Tongue (tissue), 2 donors: ENCODE data around the gene TSPAN14. TPM values are rescaled to one million over a fixed set of nuclear protein-coding genes. Genes with fewer than 3 reads are reported as not detected.

Experiments
- DNase-seq: peaks from one replicate; pipeline ENCODE4 v3.0.0-alpha.2; 2015
- total RNA-seq: library from RNA; depleted of rRNA; stranded (reverse); fragments of >200 nt; gene quantifications from one replicate; pipeline ENCODE4 v1.2.3, GENCODE V29; 2014

TSPAN14 gene
- total RNA-seq, 1 donor from 2014 or later = 40.5 TPM

DNA sequence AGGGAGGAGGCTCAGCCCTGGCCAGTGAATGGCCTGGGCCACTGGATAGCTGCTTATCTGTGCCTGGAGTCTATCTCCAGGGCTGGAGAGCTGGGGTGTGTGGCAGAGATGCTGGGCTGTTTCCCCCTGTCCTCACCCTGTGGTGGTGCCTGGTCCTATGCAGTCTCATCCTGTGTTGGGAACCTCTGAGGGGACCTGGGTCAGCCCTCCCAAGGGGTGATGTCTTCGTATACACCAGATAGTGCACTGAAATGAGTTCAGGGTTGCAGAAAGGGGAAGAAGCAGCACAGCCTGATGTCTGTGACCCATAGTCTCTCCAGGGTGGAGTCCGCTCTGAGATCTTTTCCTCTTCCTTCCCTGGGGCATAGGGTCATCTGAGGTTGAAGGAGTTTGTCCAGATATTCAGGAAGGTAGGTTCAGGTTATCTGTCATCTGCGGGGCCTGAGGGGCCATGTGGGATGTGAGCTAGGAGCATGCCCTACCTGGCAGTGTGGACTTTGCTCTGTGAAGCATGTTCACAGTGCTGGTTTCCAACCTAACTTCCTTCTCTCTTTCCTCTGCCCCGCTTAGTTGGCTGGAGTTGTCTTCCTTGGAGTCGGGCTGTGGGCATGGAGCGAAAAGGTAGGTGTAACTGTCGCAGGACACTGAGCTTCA lies 50.2 kb downstream of the TSPAN14 start:
- DNase-seq = no peak

DNA sequence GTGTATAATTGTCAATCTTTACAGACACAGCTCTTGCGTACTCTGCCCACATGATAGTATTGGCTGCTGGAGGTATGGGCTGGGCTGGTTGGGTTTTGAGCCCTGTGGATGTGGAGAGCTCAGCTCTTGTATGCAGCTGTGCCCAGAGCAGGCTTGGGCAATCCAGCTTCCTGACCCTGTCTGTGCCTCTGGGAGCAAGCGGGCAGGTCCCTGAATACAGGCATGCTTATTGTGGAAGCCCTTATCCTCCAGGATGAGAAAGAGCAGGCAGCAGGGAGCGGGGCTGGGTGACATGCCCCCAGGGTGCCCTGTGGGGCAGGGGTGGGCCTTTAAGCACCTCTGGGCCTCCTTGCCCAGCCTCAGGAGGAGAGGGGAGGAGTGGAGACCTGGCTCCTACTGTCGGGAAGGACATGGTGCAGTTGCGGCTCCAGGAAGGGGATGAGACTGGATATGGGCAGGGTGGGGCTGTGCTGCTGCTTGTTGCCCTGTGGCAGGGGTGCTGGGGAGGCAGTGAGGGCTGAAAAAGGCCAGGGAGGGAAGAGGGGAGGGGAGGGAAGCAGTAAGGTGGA lies 50.9 kb downstream of the TSPAN14 start:
- DNase-seq = no peak

DNA sequence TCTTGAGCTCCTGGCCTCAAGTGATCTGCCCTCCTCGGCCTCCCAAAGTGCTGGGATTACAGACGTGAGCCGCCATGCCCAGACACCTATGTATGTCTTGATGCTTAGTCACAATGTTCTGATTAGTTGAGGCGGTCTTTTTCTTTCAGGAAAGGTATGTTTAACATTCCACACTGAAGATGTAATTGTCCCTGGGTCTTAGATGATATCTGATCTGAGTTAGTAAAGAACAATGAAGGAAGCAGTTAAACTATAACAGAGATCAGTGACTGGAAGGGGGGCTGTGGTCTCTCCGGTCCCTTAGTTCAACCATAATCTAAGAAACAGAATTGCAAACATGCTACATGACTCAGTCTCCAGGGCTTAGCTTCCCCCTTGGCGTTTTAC lies 52.1 kb downstream of the TSPAN14 start:
- no peak for DNase-seq

DNA sequence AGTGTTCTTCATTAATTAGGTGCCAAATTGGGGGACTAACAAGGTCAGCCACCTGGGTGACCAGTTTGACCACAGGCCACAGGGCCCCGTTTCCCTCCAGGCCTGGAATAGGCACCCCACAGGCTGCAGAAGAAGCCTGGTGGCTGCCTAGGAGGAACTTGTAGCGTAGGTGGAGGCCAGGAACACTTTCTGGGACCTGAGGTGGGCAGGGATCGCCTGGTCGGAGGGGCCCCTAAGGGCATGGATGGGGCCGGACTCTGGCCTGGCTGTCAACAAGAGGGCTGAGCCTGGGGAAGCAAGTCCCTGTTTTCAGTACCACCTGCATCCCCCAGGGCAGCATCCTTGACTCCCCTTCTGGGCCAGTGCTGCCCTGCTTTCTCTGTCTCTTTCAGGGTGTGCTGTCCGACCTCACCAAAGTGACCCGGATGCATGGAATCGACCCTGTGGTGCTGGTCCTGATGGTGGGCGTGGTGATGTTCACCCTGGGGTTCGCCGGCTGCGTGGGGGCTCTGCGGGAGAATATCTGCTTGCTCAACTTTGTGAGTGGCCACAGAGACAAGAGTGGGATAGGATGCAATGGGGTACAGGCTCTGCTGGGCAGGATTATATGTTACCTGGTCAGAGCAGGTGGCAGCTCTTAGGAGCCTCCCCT lies 52.9 kb downstream of the TSPAN14 start:
- no peak for DNase-seq

DNA sequence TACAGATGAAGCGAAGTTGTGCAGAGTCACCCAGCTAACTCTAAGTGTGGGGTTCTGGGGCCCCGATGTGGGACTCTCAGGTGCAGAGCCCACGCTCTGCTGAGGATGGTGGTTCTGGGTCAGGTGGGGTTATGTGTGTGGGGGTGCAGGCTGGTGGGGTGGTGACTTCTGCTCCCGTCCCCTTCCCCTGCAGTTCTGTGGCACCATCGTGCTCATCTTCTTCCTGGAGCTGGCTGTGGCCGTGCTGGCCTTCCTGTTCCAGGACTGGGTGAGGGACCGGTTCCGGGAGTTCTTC lies 54.9 kb downstream of the TSPAN14 start:
- no peak for DNase-seq

DNA sequence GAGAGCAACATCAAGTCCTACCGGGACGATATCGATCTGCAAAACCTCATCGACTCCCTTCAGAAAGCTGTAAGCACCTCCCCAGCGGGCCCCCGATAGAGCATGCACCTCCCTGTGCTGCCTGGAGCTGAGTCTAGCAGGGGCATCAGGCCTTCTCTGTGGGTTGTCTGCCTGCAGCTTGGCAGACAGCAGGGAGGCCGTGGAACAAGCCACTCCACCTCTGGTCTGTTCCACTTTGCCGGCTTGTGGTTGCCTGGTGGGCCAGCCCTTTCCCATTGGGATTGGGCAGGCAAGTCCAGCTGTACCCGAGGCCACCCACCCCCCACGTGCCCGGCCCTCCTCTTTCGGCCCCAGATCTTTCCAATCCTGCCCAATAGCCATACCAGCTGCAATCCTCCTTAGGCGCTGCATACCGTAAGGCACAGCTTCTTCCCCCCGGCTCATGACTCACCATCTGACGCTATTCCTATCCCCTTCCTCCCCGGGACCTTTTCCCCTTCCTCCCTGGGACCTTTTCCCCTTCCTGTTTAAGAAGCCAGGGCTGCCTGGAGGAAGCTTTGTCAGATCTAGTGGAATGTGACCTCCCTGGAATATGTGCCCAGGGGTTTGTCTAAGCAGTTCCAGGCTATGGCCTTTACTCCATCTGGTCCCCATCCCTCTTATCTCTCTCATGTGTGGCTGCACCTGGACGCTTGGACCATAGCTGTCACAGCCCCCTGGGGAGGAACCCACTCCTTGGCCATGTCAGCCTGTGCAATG lies 55.5 kb downstream of the TSPAN14 start:
- DNase-seq = no peak

DNA sequence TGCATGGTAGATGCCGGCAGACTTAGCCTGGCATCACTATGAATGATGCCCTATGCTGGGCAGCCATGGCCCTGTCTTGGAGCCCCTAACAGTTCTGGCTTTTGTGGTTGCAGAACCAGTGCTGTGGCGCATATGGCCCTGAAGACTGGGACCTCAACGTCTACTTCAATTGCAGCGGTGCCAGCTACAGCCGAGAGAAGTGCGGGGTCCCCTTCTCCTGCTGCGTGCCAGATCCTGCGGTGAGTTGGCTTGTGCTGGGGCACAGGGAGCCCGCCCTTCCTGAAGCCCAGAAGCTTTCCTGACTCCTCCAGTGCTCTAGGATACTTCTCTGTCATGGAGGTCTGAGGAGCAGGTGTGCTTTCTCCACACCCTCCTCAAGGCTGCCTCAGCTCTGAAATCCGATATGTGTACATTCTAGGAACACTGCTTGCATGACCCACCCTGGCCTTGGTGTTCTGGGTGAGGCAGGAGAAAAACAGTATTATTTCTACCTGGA lies 58.0 kb downstream of the TSPAN14 start:
- DNase-seq = no peak

DNA sequence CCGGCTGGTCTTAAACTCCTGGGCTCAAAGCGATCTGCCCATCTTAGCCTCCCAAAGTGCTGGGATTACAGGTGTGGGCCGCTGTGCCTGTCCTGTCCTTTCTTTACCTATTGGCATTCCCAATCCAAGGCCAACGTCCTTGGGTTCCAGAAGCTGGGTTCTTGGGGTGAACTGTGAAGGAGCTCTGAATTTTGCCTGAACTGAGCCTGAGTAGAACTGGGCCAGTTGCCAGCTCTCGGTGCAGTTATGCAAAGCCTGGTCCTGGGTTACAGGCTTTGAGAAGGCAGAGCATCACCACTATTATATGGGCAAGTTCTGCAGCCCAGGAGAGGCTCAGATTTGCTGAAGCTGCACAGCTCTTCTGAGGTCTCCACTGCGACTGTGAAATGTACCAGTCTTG lies 59.0 kb downstream of the TSPAN14 start:
- DNase-seq = no peak

DNA sequence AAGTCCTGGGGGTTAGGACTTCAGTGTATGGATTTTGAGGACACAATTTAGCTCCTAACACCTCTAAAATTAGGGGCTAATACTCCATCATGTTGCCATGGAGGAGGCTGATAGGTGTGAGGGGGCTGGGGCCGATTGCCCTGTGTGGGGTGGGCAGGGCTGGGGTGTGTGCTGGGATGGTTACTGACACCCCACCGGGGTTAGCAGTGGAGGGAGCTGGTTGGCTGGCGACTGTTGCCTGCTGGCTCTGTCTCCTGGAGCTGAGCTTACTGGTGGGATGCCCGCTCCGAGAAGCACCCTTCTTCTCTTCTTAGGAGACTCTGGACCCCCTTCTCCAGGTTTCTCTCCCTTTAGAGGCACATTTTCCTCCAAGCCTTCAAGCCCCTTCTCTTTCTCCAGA lies 61.4 kb downstream of the TSPAN14 start:
- DNase-seq = no peak

DNA sequence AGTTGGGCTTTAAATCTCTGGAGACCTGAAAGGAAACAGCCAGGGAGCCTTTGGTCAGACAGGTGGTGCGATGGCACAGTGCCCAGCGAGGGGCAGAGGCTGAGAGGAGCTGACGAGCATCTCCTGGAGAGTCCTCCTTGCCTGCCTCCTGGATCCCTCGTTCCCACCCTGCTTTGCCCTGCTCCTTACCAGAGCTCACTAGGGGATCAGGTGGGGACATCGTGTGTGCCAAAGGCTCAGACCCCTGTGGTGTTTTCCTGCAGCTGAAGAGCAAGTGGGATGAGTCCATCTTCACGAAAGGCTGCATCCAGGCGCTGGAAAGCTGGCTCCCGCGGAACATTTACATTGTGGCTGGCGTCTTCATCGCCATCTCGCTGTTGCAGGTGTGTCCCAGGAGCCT lies 61.8 kb downstream of the TSPAN14 start:
- no peak for DNase-seq

DNA sequence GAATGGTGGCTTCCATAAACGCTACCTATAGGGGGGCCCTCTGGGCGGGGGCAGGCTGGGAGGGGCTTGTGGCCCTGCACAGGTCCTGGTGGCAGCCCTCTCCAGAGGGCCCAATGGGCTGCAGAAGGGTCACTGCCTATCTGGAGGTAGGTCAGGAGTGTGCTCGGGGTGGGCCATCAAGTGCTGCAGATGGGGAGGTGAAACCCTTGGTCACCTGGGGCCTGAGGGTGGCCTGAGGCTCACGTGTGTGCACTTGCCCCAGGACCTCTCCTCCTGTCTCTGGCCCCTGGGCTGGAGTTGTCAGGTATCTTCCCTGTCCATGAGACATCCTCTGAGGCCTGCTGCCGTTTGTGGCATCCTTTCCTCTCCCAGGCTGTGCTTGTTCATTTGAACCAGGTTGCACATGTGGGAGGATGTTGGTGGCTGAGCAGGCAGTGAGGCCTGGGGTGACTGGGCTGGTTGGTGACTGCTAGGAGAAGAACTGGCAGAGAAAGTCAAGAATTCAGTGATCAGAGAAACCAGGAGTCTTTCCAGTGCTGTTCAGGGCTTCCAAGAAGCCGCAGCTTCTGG lies 62.5 kb downstream of the TSPAN14 start:
- DNase-seq = no peak

DNA sequence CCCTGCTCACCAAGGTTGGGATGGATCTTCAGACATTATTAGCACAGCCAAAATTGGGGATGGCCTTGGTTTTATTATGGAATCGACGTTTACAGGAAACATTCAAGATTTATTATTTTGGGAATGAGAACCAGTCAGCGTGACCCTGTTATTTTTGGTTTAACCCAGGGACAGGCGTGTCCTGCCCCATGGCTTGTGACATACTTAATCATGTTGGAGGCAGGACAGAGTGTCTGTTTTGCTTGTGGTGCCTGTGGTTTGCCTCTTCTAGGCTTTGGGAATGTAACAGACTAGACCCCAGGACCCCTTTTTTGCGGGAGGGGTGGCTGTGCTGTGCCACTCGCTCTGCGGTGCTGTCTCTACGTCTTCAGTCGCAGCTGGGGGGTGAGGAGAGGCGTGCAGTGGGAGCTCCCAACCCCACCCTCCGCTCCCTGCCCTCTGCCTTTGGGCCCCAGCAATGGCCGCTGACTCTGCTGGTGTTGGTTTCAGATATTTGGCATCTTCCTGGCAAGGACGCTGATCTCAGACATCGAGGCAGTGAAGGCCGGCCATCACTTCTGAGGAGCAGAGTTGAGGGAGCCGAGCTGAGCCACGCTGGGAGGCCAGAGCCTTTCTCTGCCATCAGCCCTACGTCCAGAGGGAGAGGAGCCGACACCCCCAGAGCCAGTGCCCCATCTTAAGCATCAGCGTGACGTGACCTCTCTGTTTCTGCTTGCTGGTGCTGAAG lies 63.5 kb downstream of the TSPAN14 start:
- DNase-seq = no peak

DNA sequence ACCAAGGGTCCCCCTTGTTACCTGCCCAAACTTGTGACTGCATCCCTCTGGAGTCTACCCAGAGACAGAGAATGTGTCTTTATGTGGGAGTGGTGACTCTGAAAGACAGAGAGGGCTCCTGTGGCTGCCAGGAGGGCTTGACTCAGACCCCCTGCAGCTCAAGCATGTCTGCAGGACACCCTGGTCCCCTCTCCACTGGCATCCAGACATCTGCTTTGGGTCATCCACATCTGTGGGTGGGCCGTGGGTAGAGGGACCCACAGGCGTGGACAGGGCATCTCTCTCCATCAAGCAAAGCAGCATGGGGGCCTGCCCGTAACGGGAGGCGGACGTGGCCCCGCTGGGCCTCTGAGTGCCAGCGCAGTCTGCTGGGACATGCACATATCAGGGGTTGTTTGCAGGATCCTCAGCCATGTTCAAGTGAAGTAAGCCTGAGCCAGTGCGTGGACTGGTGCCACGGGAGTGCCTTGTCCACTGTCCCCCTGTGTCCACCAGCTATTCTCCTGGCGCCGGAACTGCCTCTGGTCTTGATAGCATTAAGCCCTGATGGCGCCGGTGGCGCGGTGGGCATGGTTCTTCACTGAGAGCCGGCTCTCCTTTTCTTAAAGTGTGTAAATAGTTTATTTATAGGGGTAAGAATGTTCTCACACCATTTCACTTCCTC lies 64.2 kb downstream of the TSPAN14 start:
- DNase-seq = no peak

DNA sequence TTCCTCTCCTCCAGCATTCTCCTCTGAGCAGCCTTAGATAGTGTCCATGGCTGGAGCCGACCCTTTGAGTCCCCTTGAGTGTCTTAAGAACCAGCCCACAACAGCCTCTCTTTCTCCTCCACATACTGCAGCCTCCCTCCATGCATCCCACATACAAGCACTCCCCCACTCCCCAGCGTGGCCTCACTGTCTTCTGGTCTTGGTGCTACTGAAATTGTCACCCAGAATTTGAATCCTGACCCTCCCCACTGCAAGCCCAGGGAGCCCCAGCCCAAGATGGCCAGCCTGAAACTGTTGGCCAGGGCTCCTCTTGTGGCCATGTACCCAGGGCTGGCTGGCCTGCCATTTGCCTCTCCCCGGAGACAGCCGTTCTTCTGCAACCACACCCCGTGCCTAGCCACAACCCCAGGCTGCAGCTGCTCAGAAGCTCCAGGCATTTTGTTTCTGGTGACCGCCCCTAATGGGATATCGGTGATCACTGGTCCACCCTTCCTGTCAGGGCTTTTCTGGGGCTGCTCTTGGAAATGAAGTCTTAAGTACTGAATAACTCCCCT lies 64.8 kb downstream of the TSPAN14 start:
- DNase-seq = no peak

DNA sequence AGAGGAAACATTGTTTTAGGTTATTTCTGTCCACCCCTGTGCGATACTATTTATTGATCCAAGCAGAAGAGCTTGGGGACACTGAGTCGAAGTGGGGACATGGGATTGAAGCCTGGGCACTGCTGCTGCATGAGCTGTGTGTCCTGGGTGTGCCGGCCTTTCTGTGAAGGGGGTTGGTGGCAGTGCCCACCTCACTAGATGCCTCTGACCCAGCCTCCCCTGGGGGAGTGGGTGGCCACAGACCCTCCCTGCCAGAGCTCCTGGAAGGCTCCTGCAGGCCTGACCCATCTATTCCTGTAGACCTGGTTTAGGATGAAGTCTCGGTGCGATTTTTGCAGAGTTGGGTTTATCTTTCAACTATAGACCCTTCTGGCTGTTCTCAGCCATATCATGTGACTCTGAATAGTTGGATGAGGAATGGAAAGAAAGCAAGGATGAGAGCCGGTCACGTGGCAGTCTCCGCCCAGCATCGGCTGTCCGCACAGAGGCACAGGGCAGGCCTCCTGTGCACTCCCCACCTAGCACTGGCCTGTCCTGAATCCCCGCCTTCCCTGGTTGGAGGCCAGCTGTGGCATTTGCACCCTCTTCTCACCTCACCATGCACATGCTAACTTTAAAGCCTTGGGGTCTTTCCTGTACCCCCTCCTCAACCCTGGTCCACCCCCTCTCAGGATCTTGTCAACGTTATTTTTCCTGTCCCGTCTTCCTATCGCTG lies 66.0 kb downstream of the TSPAN14 start:
- no peak for DNase-seq

DNA sequence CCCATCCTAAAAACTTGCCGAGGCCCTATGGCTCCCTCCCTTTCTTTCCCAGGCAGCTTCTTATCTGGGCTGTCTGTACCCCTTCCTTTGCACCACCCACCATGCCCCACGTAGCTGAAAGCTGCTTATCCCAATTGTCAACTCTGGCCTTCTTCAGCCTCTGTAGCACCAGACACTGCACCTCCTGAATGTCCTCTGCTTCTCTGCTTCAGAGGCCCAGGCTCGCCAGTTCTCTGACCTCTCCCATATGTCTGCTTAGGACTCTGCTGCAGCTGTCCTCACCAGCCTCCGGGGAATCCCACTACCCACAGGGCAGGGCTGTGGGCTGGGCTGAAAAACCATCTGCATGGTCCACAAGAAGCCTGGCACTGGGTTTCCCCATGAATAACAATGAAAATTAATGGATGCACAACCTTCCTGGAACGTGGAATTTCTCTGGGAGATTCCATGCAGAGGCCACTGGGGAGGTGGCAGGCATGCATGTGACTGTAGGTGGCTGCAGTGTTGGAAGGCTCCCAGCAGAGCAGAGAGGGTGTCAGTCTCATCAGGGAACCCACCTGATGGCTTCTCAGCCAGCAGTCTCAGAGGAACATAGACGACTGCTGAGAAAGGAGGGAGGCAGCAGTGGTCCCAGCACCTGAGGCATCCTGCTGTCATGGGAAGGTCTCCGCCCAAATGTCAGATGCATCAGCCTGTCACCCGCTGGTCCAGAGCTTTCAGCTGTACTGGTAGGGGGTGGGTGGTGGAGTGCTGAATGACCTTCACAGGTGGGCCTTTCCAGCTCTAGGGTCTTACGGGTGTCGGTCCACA lies 66.8 kb downstream of the TSPAN14 start:
- no peak for DNase-seq

DNA sequence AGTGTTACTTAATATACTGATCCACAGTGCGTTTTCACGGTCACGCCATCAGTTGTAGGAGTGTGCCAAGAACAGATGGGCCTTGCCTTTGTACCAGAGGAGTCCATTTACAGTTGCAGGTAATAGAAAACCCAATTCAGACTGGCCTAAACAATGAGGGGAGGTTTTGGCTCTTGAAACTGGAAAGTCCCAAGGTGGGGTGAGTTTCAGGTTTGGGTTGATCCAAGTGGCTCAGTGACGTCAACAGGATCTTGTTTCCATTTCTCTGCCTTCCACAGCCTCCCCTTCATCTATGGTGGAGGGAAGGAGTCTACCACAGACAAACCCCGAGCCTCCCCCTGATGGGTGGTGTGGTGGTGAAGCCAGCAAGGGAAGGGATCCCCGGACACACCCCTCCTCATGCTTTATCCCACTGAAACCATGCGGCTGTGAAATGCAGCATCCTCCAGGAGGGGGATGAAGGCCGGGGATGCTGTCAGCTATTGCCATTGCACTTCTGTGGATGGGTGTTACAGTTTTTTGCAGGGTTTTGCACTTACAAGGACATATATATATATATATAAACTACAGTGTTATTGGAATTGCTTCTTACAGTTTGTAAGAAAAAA lies 68.8 kb downstream of the TSPAN14 start:
- DNase-seq = no peak

DNA sequence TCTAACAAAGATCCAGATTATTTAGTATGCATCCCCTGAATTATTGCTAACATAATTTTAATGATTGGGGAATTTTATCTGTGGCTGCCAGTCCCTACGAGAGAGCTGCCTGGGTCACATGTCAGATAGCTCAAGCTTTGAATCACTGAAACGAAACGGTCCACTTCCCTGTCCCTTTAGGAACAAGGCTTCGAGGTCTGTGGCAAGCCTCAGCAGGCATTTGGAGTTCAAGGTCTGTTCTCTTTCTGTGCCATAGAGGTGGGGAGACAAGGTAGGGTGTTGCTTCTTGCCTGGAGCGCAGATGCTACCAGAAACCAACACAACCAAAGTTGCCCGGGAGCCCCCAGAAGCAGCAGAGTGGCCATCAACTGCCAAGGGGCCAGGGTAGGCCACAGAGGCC lies 69.7 kb downstream of the TSPAN14 start:
- no peak for DNase-seq

DNA sequence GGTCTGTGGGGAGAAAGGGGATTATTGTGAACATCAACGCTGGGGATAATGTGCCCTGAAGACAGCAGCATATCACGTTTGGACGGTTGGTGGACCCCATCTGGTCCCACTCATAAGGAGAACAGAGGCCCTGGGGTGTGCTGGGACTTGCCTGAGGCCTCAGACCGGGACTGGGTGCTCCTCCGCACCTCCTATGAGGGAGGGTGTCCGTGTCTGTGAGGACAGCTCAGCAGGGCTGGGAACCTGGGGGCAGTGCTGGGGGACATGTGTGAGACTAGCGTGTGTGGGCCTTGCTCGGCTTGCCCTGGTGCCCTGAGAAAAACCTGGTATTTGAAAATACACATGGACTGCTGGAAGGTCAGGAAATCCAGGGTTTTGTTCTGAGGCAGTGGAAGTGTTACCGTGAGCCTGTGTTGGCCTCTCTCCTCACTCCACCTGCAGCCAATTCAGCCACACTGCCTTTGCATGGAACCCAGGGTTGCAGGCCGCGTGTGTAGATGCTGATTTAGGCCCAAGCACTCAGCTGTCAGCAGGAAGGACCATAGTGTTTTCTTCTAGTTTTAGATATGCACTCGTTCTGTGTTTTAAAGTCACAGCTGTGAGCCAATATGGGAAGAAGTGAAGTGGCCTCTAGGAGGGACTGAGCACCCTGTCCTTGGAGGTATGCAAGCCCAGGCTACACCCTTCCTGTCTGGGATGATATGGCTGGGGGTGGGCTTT lies 70.2 kb downstream of the TSPAN14 start:
- DNase-seq = no peak
